OCI-LY3 (cell line): ENCODE results near the gene DIP2C.
"Not testable (repeated sequence)": the region's sequence is repeated elsewhere in the genome, so short reads cannot be mapped to it uniquely, and the experiment has no call there.

Source experiments
- EZH2phosphoT487 ChIP-seq: fragments of 200-600 bp; shearing (Covaris generic); IDR thresholded peaks from 2 replicates; pipeline ENCODE4 v1.6.1; 2018; ENCODE audit warnings: antibody characterized with exemption, mixed run types, low read depth
- TF ChIP-seq, protein P1 (sequence below): fragments of 200-600, 300-600 bp; sonication (generic); IDR thresholded peaks from 2 replicates; pipeline ENCODE4 v1.5.1; 2014; ENCODE audit warnings: antibody characterized with exemption, low read length, low read depth

DNA sequence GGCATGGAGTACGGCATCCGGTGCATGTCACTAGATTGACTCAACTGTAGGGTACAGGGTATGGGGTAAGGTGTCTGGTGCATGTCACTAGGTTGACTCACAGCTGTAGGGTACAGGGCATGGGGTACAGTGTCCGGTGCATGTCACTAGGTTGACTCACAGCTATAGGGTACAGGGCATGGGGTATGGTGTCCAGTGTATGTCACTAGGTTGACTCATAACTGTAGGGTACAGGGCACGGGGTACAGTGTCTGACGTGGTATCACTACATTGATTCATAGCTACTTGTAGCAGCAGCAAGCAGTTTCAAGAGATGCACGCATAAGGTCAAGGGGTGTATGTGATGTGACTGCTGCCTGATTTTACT is 424.4 kb downstream of the DIP2C start:
- TF ChIP-seq, protein P1, sequence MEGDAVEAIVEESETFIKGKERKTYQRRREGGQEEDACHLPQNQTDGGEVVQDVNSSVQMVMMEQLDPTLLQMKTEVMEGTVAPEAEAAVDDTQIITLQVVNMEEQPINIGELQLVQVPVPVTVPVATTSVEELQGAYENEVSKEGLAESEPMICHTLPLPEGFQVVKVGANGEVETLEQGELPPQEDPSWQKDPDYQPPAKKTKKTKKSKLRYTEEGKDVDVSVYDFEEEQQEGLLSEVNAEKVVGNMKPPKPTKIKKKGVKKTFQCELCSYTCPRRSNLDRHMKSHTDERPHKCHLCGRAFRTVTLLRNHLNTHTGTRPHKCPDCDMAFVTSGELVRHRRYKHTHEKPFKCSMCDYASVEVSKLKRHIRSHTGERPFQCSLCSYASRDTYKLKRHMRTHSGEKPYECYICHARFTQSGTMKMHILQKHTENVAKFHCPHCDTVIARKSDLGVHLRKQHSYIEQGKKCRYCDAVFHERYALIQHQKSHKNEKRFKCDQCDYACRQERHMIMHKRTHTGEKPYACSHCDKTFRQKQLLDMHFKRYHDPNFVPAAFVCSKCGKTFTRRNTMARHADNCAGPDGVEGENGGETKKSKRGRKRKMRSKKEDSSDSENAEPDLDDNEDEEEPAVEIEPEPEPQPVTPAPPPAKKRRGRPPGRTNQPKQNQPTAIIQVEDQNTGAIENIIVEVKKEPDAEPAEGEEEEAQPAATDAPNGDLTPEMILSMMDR = not testable (repeated sequence)
- TF ChIP-seq EZH2phosphoT487 = not testable (repeated sequence)
